HepG2 (cell line): ENCODE data around the gene POLR3E. TPM values are rescaled to one million over a fixed set of nuclear protein-coding genes. Genes with fewer than 3 reads are reported as not detected.

ENCODE experiments used
- ATAC-seq: fragments of 200-7000 bp; cut with Tn5 transposase; 3 replicates; pipeline ENCODE4 v1.9.1; 2020; ENCODE audit warnings: mild to moderate bottlenecking, moderate library complexity
- BruUV-seq: library from RNA; stranded (reverse); fragments of 400-500 nt; replicated peaks from 2 replicates; lab custom pipeline; 2021; lab: Mats Ljungman, UMichigan
- CTCF ChIA-PET: fragments of 300-600 bp; formaldehyde crosslinking; extraction: SDS; loops from one replicate; lab custom pipeline; 2021; ENCODE audit warnings: low total read pairs, inconsistent platforms, low intra/inter-chr PET ratio; lab: Yijun Ruan, JAX
- POLR2A ChIA-PET: fragments of 350-600 bp; sonication (Branson Sonifier 250); formaldehyde crosslinking; loops from one replicate; lab custom pipeline; 2020; ENCODE audit warnings: antibody characterized with exemption, inconsistent platforms; lab: Yijun Ruan, JAX
- DNase-seq: peaks from one replicate; pipeline ENCODE4 v3.0.0-alpha.2; 2015; ENCODE audit warnings: low spot score
- FAIRE-seq: peaks from 3 replicates; lab custom pipeline; 2011; peaks lifted over from hg19 to GRCh38; lab: Jason Lieb, UNC
- H2AFZ ChIP-seq: one replicate; pipeline ENCODE4 v1.6.1; 2011; ENCODE audit warnings: low read length, inconsistent platforms
- H3K27ac ChIP-seq: fragments of 300-600 bp; 3 replicates; pipeline ENCODE4 v1.8.0; 2011; ENCODE audit warnings: mixed run types, mild to moderate bottlenecking, mixed read lengths, low read length, inconsistent platforms; ENCODE audit not compliant: insufficient read depth; ENCODE audit errors: extremely low read length
- H3K27me3 ChIP-seq, 2 experiments: fragments of 200-600 bp in 1 of 2; 2 replicates in 1 of 2; 3 replicates in 1 of 2; pipeline versions ENCODE4 v1.6.0 to v1.8.0; 2011; ENCODE audit warnings: low read length in 2 of 2, mild to moderate bottlenecking in 2 of 2, moderate library complexity in 2 of 2, inconsistent platforms in 1 of 2; ENCODE audit not compliant: insufficient read depth in 2 of 2, control insufficient read depth in 1 of 2
- H3K36me3 ChIP-seq, 2 experiments: fragments of 200-600 bp in 1 of 2; replicated peaks in 1 of 2; 2 replicates in 1 of 2; 3 replicates in 1 of 2; pipeline versions ENCODE4 v1.5.1 to v1.8.0; 2011; ENCODE audit warnings: low read length in 2 of 2, inconsistent platforms in 1 of 2; ENCODE audit not compliant: insufficient read depth in 2 of 2, control insufficient read depth in 1 of 2
- H3K4me1 ChIP-seq: 2 replicates; pipeline ENCODE4 v1.5.1; 2012; ENCODE audit warnings: low read length, inconsistent platforms; ENCODE audit not compliant: insufficient read depth
- H3K4me2 ChIP-seq: 2 replicates; pipeline ENCODE4 v1.6.0; 2011; ENCODE audit warnings: low read depth, low read length, inconsistent platforms
- H3K4me3 ChIP-seq, 3 experiments: fragments of 200-600 bp in 1 of 3; sonication (generic), shearing (Covaris generic) in 1 of 3; replicated peaks in 1 of 3; 2 replicates each; pipeline ENCODE4 v1.5.1; 2011 to 2016; ENCODE audit warnings: low read length in 3 of 3, inconsistent platforms in 2 of 3, low read depth in 2 of 3, mild to moderate bottlenecking in 2 of 3, control low read depth in 1 of 3, mixed read lengths in 1 of 3; ENCODE audit not compliant: insufficient read depth in 1 of 3
- H3K79me2 ChIP-seq: one replicate; pipeline ENCODE4 v1.6.1; 2011; ENCODE audit warnings: low read length, inconsistent platforms; ENCODE audit not compliant: insufficient read depth
- H3K9ac ChIP-seq: 2 replicates; pipeline ENCODE4 v1.6.0; 2011; ENCODE audit warnings: mild to moderate bottlenecking, low read depth, low read length, inconsistent platforms; ENCODE audit not compliant: insufficient read depth
- H3K9me3 ChIP-seq: 2 replicates; pipeline ENCODE4 v1.5.1; 2012; ENCODE audit warnings: mild to moderate bottlenecking, low read length
- H4K20me1 ChIP-seq: 2 replicates; pipeline ENCODE4 v1.6.0; 2011; ENCODE audit warnings: inconsistent platforms, mild to moderate bottlenecking, low read length, moderate library complexity; ENCODE audit not compliant: insufficient read depth
- ATM ChIP-seq: fragments of 450-650 bp; IDR thresholded peaks from 2 replicates; pipeline ENCODE4 v1.7.1; 2017; ENCODE audit warnings: mild to moderate bottlenecking, borderline replicate concordance
- MAF1 ChIP-seq: sonication (generic); formaldehyde crosslinking; IDR thresholded peaks from 2 replicates; pipeline ENCODE4 v1.5.0; 2020; ENCODE audit warnings: missing genetic modification reagents, borderline replicate concordance
- MAFF ChIP-seq: IDR thresholded peaks from 2 replicates; pipeline ENCODE4 v1.6.1; 2011; ENCODE audit warnings: low read depth, low read length, improper control_type of control experiment
- MLXIP ChIP-seq: sonication (generic); formaldehyde crosslinking; IDR thresholded peaks from 2 replicates; pipeline ENCODE4 v1.9.0; 2021; ENCODE audit warnings: missing genetic modification reagents, borderline replicate concordance
- RNF2 ChIP-seq: fragments of 450-650 bp; conservative IDR thresholded peaks from 2 replicates; pipeline ENCODE4 v1.6.1; 2016; ENCODE audit warnings: low read depth
- SRSF4 ChIP-seq: fragments of 200-400 bp; formaldehyde crosslinking; IDR thresholded peaks from one replicate; pipeline ENCODE4 v1.6.1; 2018; ENCODE audit warnings: mild to moderate bottlenecking, low read depth, low read length, moderate library complexity; ENCODE audit not compliant: poor library complexity, severe bottlenecking
- SRSF9 ChIP-seq: fragments of 200-400 bp; formaldehyde crosslinking; IDR thresholded peaks from 2 replicates; pipeline ENCODE4 v1.6.1; 2018; ENCODE audit warnings: borderline replicate concordance, mild to moderate bottlenecking, low read depth, low read length; ENCODE audit not compliant: insufficient read depth, poor library complexity, severe bottlenecking
- TAF15 ChIP-seq: fragments of 200-400 bp; formaldehyde crosslinking; IDR thresholded peaks from one replicate; pipeline ENCODE4 v1.6.1; 2018; ENCODE audit warnings: mild to moderate bottlenecking, low read depth, low read length; ENCODE audit not compliant: poor library complexity, severe bottlenecking
- ZFP36L2 ChIP-seq: sonication (generic); formaldehyde crosslinking; IDR thresholded peaks from 2 replicates; pipeline ENCODE4 v1.4.0; 2020; ENCODE audit warnings: missing genetic modification reagents
- ZNF558 ChIP-seq: sonication (generic); formaldehyde crosslinking; IDR thresholded peaks from 2 replicates; pipeline ENCODE4 v1.9.0; 2022; ENCODE audit warnings: mild to moderate bottlenecking, missing genetic modification reagents, borderline replicate concordance
- WGBS: methylation state at CpG from one replicate; pipeline ENCODE4 v1.1.6; 2017; ENCODE audit warnings: low lambda C conversion rate; 5-methylcytosine and 5-hydroxymethylcytosine counted together
- in situ Hi-C: cut with HindIII; loops from 2 replicates; pipeline ENCODE4 v1.10.0; 2017; ENCODE audit warnings: low pct_unique_long_range_greater_than_20kb; ENCODE audit not compliant: extremely low pct_ligation_motif_present
- intact Hi-C: fragments of 100-400 bp; cut with micrococcal nuclease; formaldehyde crosslinking; loops from one replicate; pipeline ENCODE4 v1.10.0; 2022; ENCODE audit not compliant: unreplicated experiment
- polyA plus RNA-seq, 8 experiments: library from polyadenylated mRNA; depleted of rRNA in 3 of 8; stranded (reverse) in 7 of 8; unstranded in 1 of 8; fragments of >200 nt; fragmentation: Illumina TruSeq in 4 of 8; extraction: Trizol in 4 of 8; gene quantifications; 2 replicates each; pipeline versions ENCODE4 v1.2.1 to v1.2.3, GENCODE V29; 2011 to 2016; ENCODE audit warnings: low read depth in 4 of 8, missing spikeins in 1 of 8, mixed read lengths in 1 of 8; ENCODE audit not compliant: insufficient read depth in 1 of 8
- total RNA-seq, 5 experiments: library from RNA; depleted of rRNA; stranded (reverse); fragments of >200 nt; fragmentation: Illumina TruSeq; extraction: Trizol; gene quantifications; 2 replicates each; pipeline ENCODE4 v1.2.3, GENCODE V29; 2016; ENCODE audit warnings: low read depth in 1 of 5
- TF ChIP-seq, protein P1 (sequence below): sonication (generic); formaldehyde crosslinking; IDR thresholded peaks from 2 replicates; pipeline ENCODE4 v1.4.0; 2020; ENCODE audit warnings: missing genetic modification reagents
- TF ChIP-seq, protein P2 (sequence below): sonication (generic); formaldehyde crosslinking; IDR thresholded peaks from 2 replicates; pipeline ENCODE4 v1.4.0; 2020; ENCODE audit warnings: missing genetic modification reagents, borderline replicate concordance
- TF ChIP-seq, protein P3 (sequence below): sonication (generic); formaldehyde crosslinking; conservative IDR thresholded peaks from 2 replicates; pipeline ENCODE4 v1.8.0; 2022; ENCODE audit warnings: mild to moderate bottlenecking, moderate library complexity, missing genetic modification reagents

The POLR3E gene
- total and polyA plus RNA-seq, 2 of the 13 experiments (the other 11 are each of a cell fraction or from before 2014, with no cell fraction given) = 135 to 262 TPM

DNA sequence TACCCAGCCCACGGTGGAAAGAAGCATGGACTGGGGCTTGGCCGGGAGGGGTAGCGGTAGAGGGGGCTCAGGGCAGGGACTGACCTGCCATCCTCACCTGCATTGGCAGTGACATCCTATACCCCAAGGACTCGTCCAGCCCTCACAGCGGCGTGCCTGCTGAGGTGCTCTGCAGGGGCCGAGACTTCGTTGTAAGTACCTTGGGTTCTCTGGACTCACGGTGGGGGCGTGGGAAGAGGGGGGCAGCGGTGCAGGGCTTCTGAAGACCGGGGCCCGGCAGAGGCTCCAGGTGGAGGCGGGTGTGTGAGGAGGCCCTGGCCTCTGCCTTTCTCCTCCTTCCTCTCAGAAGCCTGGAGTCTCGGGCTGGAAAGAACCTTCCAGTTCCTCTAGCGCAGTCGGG lies 25.5 kb downstream of the POLR3E start (continued):
- no peak for TF ChIP-seq ATM

DNA sequence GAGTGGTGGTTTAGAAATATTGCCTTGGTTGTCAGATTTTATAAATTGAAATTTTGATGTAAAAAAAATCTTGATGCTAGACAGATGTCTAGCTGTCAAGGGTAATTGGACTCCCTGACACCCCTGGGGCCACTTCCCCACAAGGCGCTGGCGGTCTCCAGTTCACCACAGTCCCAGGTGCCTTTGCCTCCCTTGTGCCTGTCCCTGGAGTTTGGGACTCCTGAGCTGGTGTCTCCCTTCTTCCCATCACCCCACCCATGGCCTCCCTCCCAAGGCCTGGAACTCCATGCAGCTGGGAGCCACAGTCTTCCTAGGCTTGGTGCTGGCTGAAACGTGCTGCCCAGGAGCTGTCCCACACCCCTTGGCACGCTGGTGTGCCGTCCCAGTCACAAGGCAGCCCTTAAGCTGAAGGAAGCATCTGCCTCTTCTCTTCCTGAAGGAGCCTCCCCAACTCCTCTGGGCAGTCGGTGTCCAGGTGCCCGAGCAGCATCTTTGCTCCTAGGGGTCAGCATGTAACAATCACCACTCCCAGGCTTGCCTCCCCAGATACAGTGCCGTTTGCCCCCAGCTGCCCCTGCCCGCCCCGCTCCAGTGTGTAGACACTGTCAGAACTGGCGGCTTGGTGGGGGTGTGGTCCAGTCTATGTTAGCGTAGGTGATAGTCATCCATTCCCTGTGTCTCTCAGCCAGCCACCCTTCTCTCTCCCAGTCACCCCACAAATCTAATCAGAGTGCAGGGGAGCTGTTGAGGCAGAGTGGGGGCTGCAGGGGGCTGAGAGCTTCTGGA lies 26.2 kb downstream of the POLR3E start:
- H3K4me2 ChIP-seq = no peak overlapping the region
- intact Hi-C loops (loop anchor here (5.0 kb wide), 1 partner anchor 49 kb away; the partner anchor contains the start of gene CDR2), in situ Hi-C loops (no loop called here)
- FAIRE-seq (no peak), ATAC-seq (no peak), DNase-seq (no peak)
- 98% methylated on average over 12 of the region's 12 CpGs for WGBS
- H2AFZ ChIP-seq = no peak overlapping the region
- peaks cover 31% of the 10 kb centered on the region; the same call in 1 of the 2 replicates for H4K20me1 ChIP-seq
- ChIA-PET POLR2A (interaction anchor here (1.0 kb wide), 1 partner anchor 12 kb away, joined by 4 read pairs; no protein-coding TSS in a partner anchor), CTCF (no interaction called here)
- peaks cover 14% of the 10 kb centered on the region for H3K79me2 ChIP-seq
- no peaks in the 10 kb centered on the region for H3K9me3 ChIP-seq
- H3K4me3 ChIP-seq = no peak overlapping the region
- no peak overlapping the region for H3K9ac ChIP-seq
- no peaks in the 10 kb centered on the region for H3K27me3 ChIP-seq
- H3K27ac ChIP-seq = no peak overlapping the region
- peaks cover 69 to 98% of the 10 kb centered on the region in 2 experiments for H3K36me3 ChIP-seq
- no TSS peak for BruUV-seq
- no peaks in the 10 kb centered on the region for H3K4me1 ChIP-seq
- TF ChIP-seq SRSF4 (no peak), ZNF558 (CRISPR knock-in tag) (no peak), TAF15 (no peak), SRSF9 (no peak), MLXIP (CRISPR knock-in tag) (no peak), ZFP36L2 (no peak), MAF1 (CRISPR knock-in tag) (no peak), RNF2 (no peak), MAFF (no peak)
- TF ChIP-seq, protein P1, sequence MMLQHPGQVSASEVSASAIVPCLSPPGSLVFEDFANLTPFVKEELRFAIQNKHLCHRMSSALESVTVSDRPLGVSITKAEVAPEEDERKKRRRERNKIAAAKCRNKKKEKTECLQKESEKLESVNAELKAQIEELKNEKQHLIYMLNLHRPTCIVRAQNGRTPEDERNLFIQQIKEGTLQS = no peak
- TF ChIP-seq, protein P2, sequence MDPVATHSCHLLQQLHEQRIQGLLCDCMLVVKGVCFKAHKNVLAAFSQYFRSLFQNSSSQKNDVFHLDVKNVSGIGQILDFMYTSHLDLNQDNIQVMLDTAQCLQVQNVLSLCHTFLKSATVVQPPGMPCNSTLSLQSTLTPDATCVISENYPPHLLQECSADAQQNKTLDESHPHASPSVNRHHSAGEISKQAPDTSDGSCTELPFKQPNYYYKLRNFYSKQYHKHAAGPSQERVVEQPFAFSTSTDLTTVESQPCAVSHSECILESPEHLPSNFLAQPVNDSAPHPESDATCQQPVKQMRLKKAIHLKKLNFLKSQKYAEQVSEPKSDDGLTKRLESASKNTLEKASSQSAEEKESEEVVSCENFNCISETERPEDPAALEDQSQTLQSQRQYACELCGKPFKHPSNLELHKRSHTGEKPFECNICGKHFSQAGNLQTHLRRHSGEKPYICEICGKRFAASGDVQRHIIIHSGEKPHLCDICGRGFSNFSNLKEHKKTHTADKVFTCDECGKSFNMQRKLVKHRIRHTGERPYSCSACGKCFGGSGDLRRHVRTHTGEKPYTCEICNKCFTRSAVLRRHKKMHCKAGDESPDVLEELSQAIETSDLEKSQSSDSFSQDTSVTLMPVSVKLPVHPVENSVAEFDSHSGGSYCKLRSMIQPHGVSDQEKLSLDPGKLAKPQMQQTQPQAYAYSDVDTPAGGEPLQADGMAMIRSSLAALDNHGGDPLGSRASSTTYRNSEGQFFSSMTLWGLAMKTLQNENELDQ = no peak
- TF ChIP-seq, protein P3, sequence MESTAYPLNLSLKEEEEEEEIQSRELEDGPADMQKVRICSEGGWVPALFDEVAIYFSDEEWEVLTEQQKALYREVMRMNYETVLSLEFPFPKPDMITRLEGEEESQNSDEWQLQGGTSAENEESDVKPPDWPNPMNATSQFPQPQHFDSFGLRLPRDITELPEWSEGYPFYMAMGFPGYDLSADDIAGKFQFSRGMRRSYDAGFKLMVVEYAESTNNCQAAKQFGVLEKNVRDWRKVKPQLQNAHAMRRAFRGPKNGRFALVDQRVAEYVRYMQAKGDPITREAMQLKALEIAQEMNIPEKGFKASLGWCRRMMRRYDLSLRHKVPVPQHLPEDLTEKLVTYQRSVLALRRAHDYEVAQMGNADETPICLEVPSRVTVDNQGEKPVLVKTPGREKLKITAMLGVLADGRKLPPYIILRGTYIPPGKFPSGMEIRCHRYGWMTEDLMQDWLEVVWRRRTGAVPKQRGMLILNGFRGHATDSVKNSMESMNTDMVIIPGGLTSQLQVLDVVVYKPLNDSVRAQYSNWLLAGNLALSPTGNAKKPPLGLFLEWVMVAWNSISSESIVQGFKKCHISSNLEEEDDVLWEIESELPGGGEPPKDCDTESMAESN = 0 out of 2 replicates have a peak, but pooled peaks have one; percentile 19
